GM20431 (cell line): ENCODE data around the gene SLX4.

Source experiments
- in situ Hi-C: fragments of 300-500 bp; cut with MseI, MboI; formaldehyde crosslinking; loops from one replicate; pipeline ENCODE4 v1.15.0; 2020; ENCODE audit warnings: low sequenced_read_pairs; ENCODE audit not compliant: unreplicated experiment

The SLX4 gene

GRCh38 chr16:3601614-3602319 lies 9.6 kb downstream of the SLX4 start:
- in situ Hi-C loops: no loop called here

GRCh38 chr16:3599922-3600321 lies 11.5 kb downstream of the SLX4 start:
- in situ Hi-C loops: no loop called here

GRCh38 chr16:3599121-3599520 lies 12.3 kb downstream of the SLX4 start:
- in situ Hi-C loops: no loop called here

- in situ Hi-C loops: no loop called here
Observed at GRCh38 chr16:3598236-3598635, 13.2 kb downstream of the SLX4 start.

- in situ Hi-C loops: no loop called here
Observed at GRCh38 chr16:3597676-3598075, 13.7 kb downstream of the SLX4 start.

GRCh38 chr16:3597226-3597625 lies 14.2 kb downstream of the SLX4 start:
- in situ Hi-C loops: no loop called here

GRCh38 chr16:3596101-3596861 lies 15.1 kb downstream of the SLX4 start:
- in situ Hi-C loops: no loop called here

GRCh38 chr16:3595521-3596021 lies 15.8 kb downstream of the SLX4 start:
- in situ Hi-C loops: no loop called here

- in situ Hi-C loops: no loop called here
Observed at GRCh38 chr16:3595110-3595486, 16.3 kb downstream of the SLX4 start.

- in situ Hi-C loops: no loop called here
Observed at GRCh38 chr16:3594316-3595109, 16.9 kb downstream of the SLX4 start.

- in situ Hi-C loops: no loop called here
Observed at GRCh38 chr16:3592559-3592958, 18.8 kb downstream of the SLX4 start.

GRCh38 chr16:3591991-3592390 lies 19.4 kb downstream of the SLX4 start:
- in situ Hi-C loops: no loop called here

GRCh38 chr16:3591436-3591803 lies 20.0 kb downstream of the SLX4 start:
- in situ Hi-C loops: no loop called here

- in situ Hi-C loops: no loop called here
Observed at GRCh38 chr16:3590736-3591435, 20.5 kb downstream of the SLX4 start.

- in situ Hi-C loops: no loop called here
Observed at GRCh38 chr16:3589991-3590701, 21.3 kb downstream of the SLX4 start.

- in situ Hi-C loops: no loop called here
Observed at GRCh38 chr16:3589441-3589921, 21.9 kb downstream of the SLX4 start.

GRCh38 chr16:3589001-3589400 lies 22.4 kb downstream of the SLX4 start:
- in situ Hi-C loops: no loop called here

- in situ Hi-C loops: no loop called here
Observed at GRCh38 chr16:3587547-3588110, 23.8 kb downstream of the SLX4 start.

GRCh38 chr16:3584412-3584811 lies 27.0 kb downstream of the SLX4 start:
- in situ Hi-C loops: no loop called here
